ENCODE results near the gene SPIRE1.

The SPIRE1 gene

GRCh38 chr18:12431561-12431960, 226.3 kb downstream of the SPIRE1 start:
- Histone ChIP-seq H3K4me1 (ENCODE audit: insufficient read depth, low read length, poor library complexity, severe bottlenecking) (no peaks in the 10 kb centered on the region), H3F3A (ENCODE audit: low read depth) (no peaks in the 10 kb centered on the region), H3K4me3 (ENCODE audit: low read length, poor library complexity, severe bottlenecking) (no peak overlapping the region), H3K79me2 (ENCODE audit: insufficient read depth, low read length) (no peaks in the 10 kb centered on the region), H2AFZ (ENCODE audit: low read length) (no peak overlapping the region), H3K36me3 (ENCODE audit: insufficient read depth, low read length) (no peaks in the 10 kb centered on the region), H3K9me3 (ENCODE audit: insufficient read depth, low read depth, low read length) (no peaks in the 10 kb centered on the region), H4K20me1 (ENCODE audit: insufficient read depth, low read length, poor library complexity, severe bottlenecking) (no peaks in the 10 kb centered on the region), H3K4me2 (ENCODE audit: low read depth, low read length, poor library complexity, severe bottlenecking) (no peak overlapping the region), H3K9ac (ENCODE audit: low read depth, low read length, poor library complexity, severe bottlenecking) (no peak overlapping the region), H3K27me3 (ENCODE audit: insufficient read depth, low read length, poor library complexity, severe bottlenecking) (no peaks in the 10 kb centered on the region), H3K9me2 (replicated peaks; ENCODE audit: low read depth, low read length) (no peaks in the 10 kb centered on the region)
- TF ChIP-seq EZH2phosphoT487 (IDR thresholded peaks at IDR 0.05; ENCODE audit: borderline replicate concordance) (no peak), CTCF (conservative IDR thresholded peaks at IDR 0.05; ENCODE audit: low read length) (no peak)

- Histone ChIP-seq H3K9me2 (replicated peaks; ENCODE audit: low read depth, low read length) (no peaks in the 10 kb centered on the region), H3K9me3 (ENCODE audit: insufficient read depth, low read depth, low read length) (no peaks in the 10 kb centered on the region), H3F3A (ENCODE audit: low read depth) (no peaks in the 10 kb centered on the region), H3K36me3 (ENCODE audit: insufficient read depth, low read length) (no peaks in the 10 kb centered on the region), H3K27me3 (ENCODE audit: insufficient read depth, low read length, poor library complexity, severe bottlenecking) (no peaks in the 10 kb centered on the region), H2AFZ (ENCODE audit: low read length) (no peak overlapping the region), H3K79me2 (ENCODE audit: insufficient read depth, low read length) (no peaks in the 10 kb centered on the region), H3K4me2 (ENCODE audit: low read depth, low read length, poor library complexity, severe bottlenecking) (no peak overlapping the region), H3K9ac (ENCODE audit: low read depth, low read length, poor library complexity, severe bottlenecking) (no peak overlapping the region), H4K20me1 (ENCODE audit: insufficient read depth, low read length, poor library complexity, severe bottlenecking) (no peaks in the 10 kb centered on the region), H3K4me3 (ENCODE audit: low read length, poor library complexity, severe bottlenecking) (no peak overlapping the region), H3K4me1 (ENCODE audit: insufficient read depth, low read length, poor library complexity, severe bottlenecking) (no peaks in the 10 kb centered on the region)
- TF ChIP-seq EZH2phosphoT487 (IDR thresholded peaks at IDR 0.05; ENCODE audit: borderline replicate concordance): no peak
- no peak for TF ChIP-seq CTCF (conservative IDR thresholded peaks at IDR 0.05; ENCODE audit: low read length)
These were observed 227.5 kb downstream of the SPIRE1 start for GRCh38 chr18:12430137-12430990.

- no peaks in the 10 kb centered on the region for H3F3A ChIP-seq (ENCODE audit: low read depth)
- no peak for TF ChIP-seq CTCF (conservative IDR thresholded peaks at IDR 0.05; ENCODE audit: low read length)
- TF ChIP-seq EZH2phosphoT487 (IDR thresholded peaks at IDR 0.05; ENCODE audit: borderline replicate concordance): no peak
- H3K4me1 ChIP-seq (ENCODE audit: insufficient read depth, low read length, poor library complexity, severe bottlenecking): no peaks in the 10 kb centered on the region
- H3K27me3 ChIP-seq (ENCODE audit: insufficient read depth, low read length, poor library complexity, severe bottlenecking): no peaks in the 10 kb centered on the region
- H3K36me3 ChIP-seq (ENCODE audit: insufficient read depth, low read length): no peaks in the 10 kb centered on the region
- H2AFZ ChIP-seq (ENCODE audit: low read length): no peak overlapping the region
- no peak overlapping the region for H3K4me3 ChIP-seq (ENCODE audit: low read length, poor library complexity, severe bottlenecking)
- no peak overlapping the region for H3K4me2 ChIP-seq (ENCODE audit: low read depth, low read length, poor library complexity, severe bottlenecking)
- H3K9me3 ChIP-seq (ENCODE audit: insufficient read depth, low read depth, low read length): no peaks in the 10 kb centered on the region
- H4K20me1 ChIP-seq (ENCODE audit: insufficient read depth, low read length, poor library complexity, severe bottlenecking): no peaks in the 10 kb centered on the region
- no peaks in the 10 kb centered on the region for H3K9me2 ChIP-seq (replicated peaks; ENCODE audit: low read depth, low read length)
- H3K79me2 ChIP-seq (ENCODE audit: insufficient read depth, low read length): no peaks in the 10 kb centered on the region
- no peak overlapping the region for H3K9ac ChIP-seq (ENCODE audit: low read depth, low read length, poor library complexity, severe bottlenecking)
These were observed 228.4 kb downstream of the SPIRE1 start for GRCh38 chr18:12429556-12429955.

Measured in Loucy (cell line).